GM13977 (cell line): ENCODE results near the gene RPL32.
A peak's percentile ranks its signal among the peaks of the same experiment; 100 is the strongest.

Experiments used
- DNase-seq: peaks from one replicate; pipeline ENCODE4 v3.0.0; 2012; ENCODE audit warnings: low spot score
- in situ Hi-C: fragments of 300-500 bp; cut with MboI; formaldehyde crosslinking; loops from one replicate; pipeline ENCODE4 v1.12.0; 2022; ENCODE audit warnings: low sequenced_read_pairs, low pct_unique_long_range_greater_than_20kb, mixed read lengths, inconsistent platforms; ENCODE audit not compliant: unreplicated experiment
- TF ChIP-seq, protein P1 (sequence below): IDR thresholded peaks from 2 replicates; pipeline ENCODE4 v1.5.1; 2012; ENCODE audit warnings: mild to moderate bottlenecking, control low read depth; ENCODE audit not compliant: insufficient read depth; ENCODE audit errors: extremely low read depth, missing control alignments

RPL32 gene

DNA sequence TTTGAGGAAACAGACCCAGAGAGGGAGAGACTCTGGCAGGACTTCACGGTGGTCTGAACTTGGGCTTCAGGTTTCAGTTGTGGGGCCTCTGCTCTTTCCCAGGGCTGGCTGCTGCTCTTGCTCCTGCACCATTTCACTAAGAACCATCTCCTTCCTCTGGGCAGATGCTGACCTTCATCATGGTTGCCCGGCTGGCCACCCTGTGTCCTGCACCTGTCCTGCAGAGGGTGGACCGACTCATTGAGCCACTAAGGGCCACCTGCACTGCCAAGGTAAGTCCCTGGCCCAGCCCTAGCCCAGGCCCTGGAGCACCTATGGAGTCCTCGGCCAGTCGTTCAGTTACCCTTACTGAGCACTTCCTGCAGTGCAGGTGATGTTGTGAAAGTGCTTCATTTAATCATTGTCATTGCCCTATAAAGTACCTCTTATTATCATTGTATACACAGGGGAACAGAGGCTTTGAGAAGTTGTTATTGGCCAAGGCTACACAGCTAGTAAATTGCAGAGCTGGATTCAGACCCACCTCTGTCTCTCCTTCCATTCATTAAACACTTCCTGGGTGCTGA lies 10.0 kb downstream of the RPL32 start:
- DNase-seq: no peak
- in situ Hi-C loops: no loop called here
- TF ChIP-seq, protein P1, sequence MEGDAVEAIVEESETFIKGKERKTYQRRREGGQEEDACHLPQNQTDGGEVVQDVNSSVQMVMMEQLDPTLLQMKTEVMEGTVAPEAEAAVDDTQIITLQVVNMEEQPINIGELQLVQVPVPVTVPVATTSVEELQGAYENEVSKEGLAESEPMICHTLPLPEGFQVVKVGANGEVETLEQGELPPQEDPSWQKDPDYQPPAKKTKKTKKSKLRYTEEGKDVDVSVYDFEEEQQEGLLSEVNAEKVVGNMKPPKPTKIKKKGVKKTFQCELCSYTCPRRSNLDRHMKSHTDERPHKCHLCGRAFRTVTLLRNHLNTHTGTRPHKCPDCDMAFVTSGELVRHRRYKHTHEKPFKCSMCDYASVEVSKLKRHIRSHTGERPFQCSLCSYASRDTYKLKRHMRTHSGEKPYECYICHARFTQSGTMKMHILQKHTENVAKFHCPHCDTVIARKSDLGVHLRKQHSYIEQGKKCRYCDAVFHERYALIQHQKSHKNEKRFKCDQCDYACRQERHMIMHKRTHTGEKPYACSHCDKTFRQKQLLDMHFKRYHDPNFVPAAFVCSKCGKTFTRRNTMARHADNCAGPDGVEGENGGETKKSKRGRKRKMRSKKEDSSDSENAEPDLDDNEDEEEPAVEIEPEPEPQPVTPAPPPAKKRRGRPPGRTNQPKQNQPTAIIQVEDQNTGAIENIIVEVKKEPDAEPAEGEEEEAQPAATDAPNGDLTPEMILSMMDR: no peak

GRCh38 chr3:12830785-12831156 lies 10.6 kb downstream of the RPL32 start:
- TF ChIP-seq, protein P1: peak; percentile 13
- no peak for DNase-seq
- in situ Hi-C loops: no loop called here

GRCh38 chr3:12829886-12830784 lies 11.2 kb downstream of the RPL32 start:
- no peak for DNase-seq
- TF ChIP-seq, protein P1: no peak
- in situ Hi-C loops: no loop called here

GRCh38 chr3:12829404-12829803 lies 12.0 kb downstream of the RPL32 start:
- in situ Hi-C loops: no loop called here

DNA sequence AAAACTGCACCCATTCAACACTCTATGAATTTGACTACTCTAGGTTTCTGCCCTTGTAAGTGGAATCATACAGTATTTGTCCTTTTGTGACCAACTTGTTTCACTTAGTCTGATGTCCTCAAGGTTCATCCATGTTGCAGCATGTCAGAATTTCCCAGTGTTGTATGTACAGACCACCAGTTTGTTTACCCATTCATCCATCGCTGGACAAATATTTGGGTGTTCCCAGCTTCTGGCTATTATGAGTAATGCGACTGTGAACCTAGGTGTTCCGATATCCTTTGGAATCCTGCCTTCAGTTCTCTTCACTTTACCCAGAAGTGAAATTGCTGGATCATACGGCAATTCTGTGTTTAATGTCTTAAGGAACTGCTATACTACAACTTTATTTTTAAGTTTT lies 12.6 kb downstream of the RPL32 start:
- TF ChIP-seq, protein P1: no peak
- no peak for DNase-seq
- in situ Hi-C loops: no loop called here

More at GRCh38 chr3:12829404-12829803, 12.0 kb downstream of the RPL32 start:
- TF ChIP-seq, protein P1: no peak
- DNase-seq: no peak

DNA sequence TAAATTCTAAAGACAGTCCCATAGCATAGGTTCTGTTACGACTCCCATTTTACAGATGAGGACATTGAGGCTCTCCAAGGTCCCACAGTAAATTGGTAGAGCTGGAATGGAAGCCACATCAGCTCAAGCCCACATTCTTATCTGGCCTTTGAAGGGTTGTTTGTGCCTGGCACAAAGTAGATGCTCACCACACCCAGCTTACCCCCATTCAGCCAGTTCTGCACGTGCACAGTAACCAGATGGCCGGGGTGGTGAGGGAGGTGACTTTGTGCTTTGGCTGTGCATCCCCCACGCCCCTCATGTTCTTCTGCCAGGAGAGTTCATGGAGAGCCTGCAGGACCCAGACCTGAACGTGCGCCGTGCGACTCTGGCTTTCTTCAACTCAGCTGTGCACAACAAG lies 16.2 kb downstream of the RPL32 start:
- in situ Hi-C loops: no loop called here
- DNase-seq: no peak
- TF ChIP-seq, protein P1: no peak
